Activated CD4-positive, alpha-beta memory T cell treated with anti-CD3 and anti-CD28 coated beads, Interleukin-2, amount 10 ng/mL, durations not matched to agents 7 days and 5 days (primary cell): Measurements from ENCODE around the gene TGFB1. TPM values are rescaled to one million over a fixed set of nuclear protein-coding genes. Genes with fewer than 3 reads are reported as not detected.
"Not testable (repeated sequence)": the region's sequence is repeated elsewhere in the genome, so short reads cannot be mapped to it uniquely, and the experiment has no call there.

ENCODE experiments used
- CTCF ChIA-PET: fragments of 350-600 bp; sonication (Branson Sonifier 250); formaldehyde crosslinking; loops from one replicate; lab custom pipeline; 2021; ENCODE audit warnings: antibody characterized with exemption, inconsistent platforms; lab: Charles Lee
- POLR2A ChIA-PET: fragments of 350-600 bp; sonication (Branson Sonifier 250); formaldehyde crosslinking; loops from one replicate; lab custom pipeline; 2021; ENCODE audit warnings: antibody characterized with exemption; lab: Charles Lee
- DNase-seq: peaks from one replicate; pipeline ENCODE4 v3.0.0-alpha.2; 2020
- H3K27ac Mint-ChIP-seq: one replicate; pipeline ENCODE4 v1.8.0; 2021; ENCODE audit warnings: mild to moderate bottlenecking, mixed read lengths
- H3K27me3 Mint-ChIP-seq: one replicate; pipeline ENCODE4 v1.8.0; 2021; ENCODE audit warnings: mixed read lengths
- H3K36me3 Mint-ChIP-seq: one replicate; pipeline ENCODE4 v1.8.0; 2021; ENCODE audit warnings: low read depth, mixed read lengths
- H3K4me1 Mint-ChIP-seq: one replicate; pipeline ENCODE4 v1.8.0; 2021; ENCODE audit warnings: mixed read lengths
- H3K4me3 Mint-ChIP-seq: one replicate; pipeline ENCODE4 v1.8.0; 2021; ENCODE audit warnings: mild to moderate bottlenecking, mixed read lengths
- H3K9me3 Mint-ChIP-seq: one replicate; pipeline ENCODE4 v1.8.0; 2021; ENCODE audit warnings: mixed read lengths
- total RNA-seq, 2 experiments: library from RNA; stranded (reverse); gene quantifications; one replicate each; pipeline ENCODE4 v1.2.3, GENCODE V29; 2021

Gene TGFB1
- total RNA-seq, 2 experiments from 2014 or later = 236 to 247 TPM

GRCh38 chr19:41352609-41353465, 885 bp downstream of the TGFB1 start:
- DNase-seq = peak; percentile 80
- Mint-ChIP-seq H3K36me3 (peaks cover 44% of the 10 kb centered on the region), H3K4me3 (peak overlapping the region; percentile 97), H3K4me1 (peaks cover 61% of the 10 kb centered on the region), H3K27me3 (no peaks in the 10 kb centered on the region), H3K9me3 (peaks cover 3% of the 10 kb centered on the region), H3K27ac (peak overlapping the region; percentile 90)
- POLR2A ChIA-PET = interaction anchor here (0.8 to 11.5 kb wide), 17 partner anchors 9 to 863 kb away, joined by 3 to 173 read pairs (median 5); partner anchors contain the start of genes B9D2, CCDC97, DMAC2 and HNRNPUL1
- CTCF ChIA-PET = interaction anchor here (0.6 to 6.9 kb wide), 16 partner anchors 11 to 194 kb away, joined by 3 to 81 read pairs (median 4); partner anchors contain the start of genes B9D2 and HNRNPUL1

GRCh38 chr19:41352279-41352608, 1.5 kb downstream of the TGFB1 start:
- Mint-ChIP-seq H3K4me3 (peak overlapping the region; percentile 97), H3K27me3 (no peaks in the 10 kb centered on the region), H3K4me1 (peaks cover 58% of the 10 kb centered on the region), H3K9me3 (peaks cover 3% of the 10 kb centered on the region), H3K36me3 (peaks cover 48% of the 10 kb centered on the region), H3K27ac (peak overlapping the region; percentile 90)
- DNase-seq = no peak
- ChIA-PET POLR2A (interaction anchor here (1.0 to 11.5 kb wide), 14 partner anchors 8 to 203 kb away, joined by 3 to 173 read pairs (median 8); partner anchors contain the start of genes B9D2, CCDC97, DMAC2 and HNRNPUL1), CTCF (interaction anchor here (0.6 to 6.9 kb wide), 17 partner anchors 10 to 195 kb away, joined by 3 to 81 read pairs (median 4); partner anchors contain the start of genes B9D2 and HNRNPUL1)

- CTCF ChIA-PET = interaction anchor here (0.6 to 6.9 kb wide), 15 partner anchors 9 to 170 kb away, joined by 3 to 81 read pairs (median 4); partner anchors contain the start of genes B9D2, DMAC2 and HNRNPUL1
- Mint-ChIP-seq H3K4me3 (peak overlapping the region; percentile 97), H3K4me1 (peaks cover 54% of the 10 kb centered on the region), H3K27ac (peak overlapping the region; percentile 90), H3K27me3 (no peaks in the 10 kb centered on the region), H3K36me3 (peaks cover 48% of the 10 kb centered on the region), H3K9me3 (peaks cover 3% of the 10 kb centered on the region)
- POLR2A ChIA-PET = interaction anchor here (0.7 to 11.5 kb wide), 16 partner anchors 9 to 203 kb away, joined by 3 to 173 read pairs (median 6); partner anchors contain the start of genes B9D2, CCDC97, DMAC2 and HNRNPUL1
- DNase-seq = peak; percentile 87
These were observed 2.1 kb downstream of the TGFB1 start for GRCh38 chr19:41351339-41352245.

- H3K4me1 Mint-ChIP-seq = peaks cover 51% of the 10 kb centered on the region
- CTCF ChIA-PET = interaction anchor here (0.6 to 6.9 kb wide), 13 partner anchors 8 to 99 kb away, joined by 3 to 81 read pairs (median 4); partner anchors contain the start of genes B9D2, DMAC2 and HNRNPUL1
- H3K36me3 Mint-ChIP-seq = peaks cover 56% of the 10 kb centered on the region
- no peaks in the 10 kb centered on the region for H3K27me3 Mint-ChIP-seq
- H3K4me3 Mint-ChIP-seq = peak overlapping the region; percentile 97
- POLR2A ChIA-PET = interaction anchor here (0.7 to 11.5 kb wide), 11 partner anchors 8 to 198 kb away, joined by 3 to 173 read pairs (median 11); partner anchors contain the start of genes B9D2, CCDC97, DMAC2 and HNRNPUL1
- no peak for DNase-seq
- peaks cover 3% of the 10 kb centered on the region for H3K9me3 Mint-ChIP-seq
- peak overlapping the region; percentile 90 for H3K27ac Mint-ChIP-seq
These were observed 2.9 kb downstream of the TGFB1 start for GRCh38 chr19:41350735-41351338.

GRCh38 chr19:41346916-41347315, 6.8 kb downstream of the TGFB1 start:
- CTCF ChIA-PET = interaction anchor here (0.5 to 1.3 kb wide), 4 partner anchors 10 to 143 kb away, joined by 3 to 4 read pairs (median 4); no protein-coding TSS in a partner anchor
- POLR2A ChIA-PET = interaction anchor here (1.1 to 11.5 kb wide), 6 partner anchors 8 to 40 kb away, joined by 3 to 173 read pairs (median 8); partner anchors contain the start of gene CCDC97
- peaks cover 60% of the 10 kb centered on the region for H3K4me1 Mint-ChIP-seq
- not testable (repeated sequence) for H3K27me3 Mint-ChIP-seq, H3K4me3 Mint-ChIP-seq, DNase-seq, H3K27ac Mint-ChIP-seq, H3K9me3 Mint-ChIP-seq
- peaks cover 78% of the 10 kb centered on the region for H3K36me3 Mint-ChIP-seq

- Mint-ChIP-seq H3K27ac (peak overlapping the region; percentile 23), H3K27me3 (no peaks in the 10 kb centered on the region), H3K9me3 (peaks cover 3% of the 10 kb centered on the region), H3K4me3 (no peak overlapping the region), H3K4me1 (peaks cover 62% of the 10 kb centered on the region), H3K36me3 (peaks cover 81% of the 10 kb centered on the region)
- no peak for DNase-seq
- ChIA-PET CTCF (no interaction called here), POLR2A (interaction anchor here (1.1 kb wide), 1 partner anchor 9 kb away, joined by 5 read pairs; no protein-coding TSS in a partner anchor)
These were observed 9.6 kb downstream of the TGFB1 start for GRCh38 chr19:41344162-41344561.

- peak overlapping the region; percentile 67 for H3K27ac Mint-ChIP-seq
- no peak for DNase-seq
- peaks cover 56% of the 10 kb centered on the region for H3K4me1 Mint-ChIP-seq
- H3K4me3 Mint-ChIP-seq = peak overlapping the region; percentile 41
- POLR2A ChIA-PET = interaction anchor here (1.2 to 2.2 kb wide), 4 partner anchors 9 to 14 kb away, joined by 4 to 8 read pairs (median 6); partner anchors contain the start of gene TGFB1
- CTCF ChIA-PET = interaction anchor here (0.6 to 1.3 kb wide), 4 partner anchors 10 to 32 kb away, joined by 3 to 4 read pairs (median 3); no protein-coding TSS in a partner anchor
- H3K36me3 Mint-ChIP-seq = peaks cover 82% of the 10 kb centered on the region
- H3K27me3 Mint-ChIP-seq = no peaks in the 10 kb centered on the region
- H3K9me3 Mint-ChIP-seq = no peaks in the 10 kb centered on the region
These were observed 11.8 kb downstream of the TGFB1 start for GRCh38 chr19:41341669-41342490.

- Mint-ChIP-seq H3K27ac (no peak overlapping the region), H3K36me3 (peaks cover 74% of the 10 kb centered on the region), H3K27me3 (no peaks in the 10 kb centered on the region), H3K4me3 (no peak overlapping the region), H3K4me1 (peaks cover 62% of the 10 kb centered on the region), H3K9me3 (no peaks in the 10 kb centered on the region)
- DNase-seq = no peak
- ChIA-PET CTCF (no interaction called here), POLR2A (interaction anchor here (1.3 to 1.4 kb wide), 2 partner anchors 10 to 13 kb away, joined by 5 to 6 read pairs; no protein-coding TSS in a partner anchor)
These were observed 13.8 kb downstream of the TGFB1 start for GRCh38 chr19:41339936-41340335.

- Mint-ChIP-seq H3K4me3 (no peak overlapping the region), H3K4me1 (peaks cover 55% of the 10 kb centered on the region), H3K27ac (no peak overlapping the region), H3K27me3 (no peaks in the 10 kb centered on the region), H3K9me3 (no peaks in the 10 kb centered on the region), H3K36me3 (peaks cover 72% of the 10 kb centered on the region)
- ChIA-PET CTCF (interaction anchor here (0.6 to 1.5 kb wide), 4 partner anchors 16 to 1589 kb away, joined by 3 to 4 read pairs (median 4); no protein-coding TSS in a partner anchor), POLR2A (interaction anchor here (2.9 kb wide), 1 partner anchor 17 kb away, joined by 15 read pairs; no protein-coding TSS in a partner anchor)
- DNase-seq = no peak
These were observed 18.3 kb downstream of the TGFB1 start for GRCh38 chr19:41335467-41335866.

GRCh38 chr19:41334793-41335192, 18.9 kb downstream of the TGFB1 start:
- Mint-ChIP-seq H3K36me3 (peaks cover 70% of the 10 kb centered on the region), H3K27me3 (no peaks in the 10 kb centered on the region), H3K27ac (peak overlapping the region; percentile 36), H3K4me3 (no peak overlapping the region), H3K4me1 (peaks cover 55% of the 10 kb centered on the region), H3K9me3 (no peaks in the 10 kb centered on the region)
- DNase-seq = no peak
- CTCF ChIA-PET = interaction anchor here (0.7 kb wide), 1 partner anchor 17 kb away, joined by 4 read pairs; no protein-coding TSS in a partner anchor
- POLR2A ChIA-PET = interaction anchor here (2.9 kb wide), 1 partner anchor 17 kb away, joined by 15 read pairs; no protein-coding TSS in a partner anchor
